IMR-90 (cell line): ENCODE measurements around the gene EPC1. TPM values are rescaled to one million over a fixed set of nuclear protein-coding genes. Genes with fewer than 3 reads are reported as not detected.

Experiments used
- ATAC-seq: fragments of 200-7000 bp; cut with Tn5 transposase; 2 replicates; pipeline ENCODE4 v1.9.1; 2020; ENCODE audit warnings: low read depth, mild to moderate bottlenecking, moderate library complexity
- BruUV-seq: library from RNA; stranded (reverse); fragments of 400-500 nt; replicated peaks from 2 replicates; lab custom pipeline; 2021; lab: Mats Ljungman, UMichigan
- CTCF ChIA-PET: fragments of 300-600 bp; formaldehyde crosslinking; extraction: SDS; loops from one replicate; lab custom pipeline; 2021; ENCODE audit warnings: antibody characterized with exemption; lab: Yijun Ruan, JAX
- POLR2A ChIA-PET: fragments of 300-600 bp; sonication (Branson Sonifier 250); formaldehyde crosslinking; loops from one replicate; lab custom pipeline; 2022; ENCODE audit warnings: antibody characterized with exemption; ENCODE audit not compliant: unreplicated experiment; lab: Charles Lee
- DNase-seq: peaks from one replicate; pipeline ENCODE4 v3.0.0; 2013
- H2AFZ ChIP-seq: replicated peaks from 2 replicates; pipeline ENCODE3; 2013; ENCODE audit warnings: low read length, mild to moderate bottlenecking; ENCODE audit not compliant: poor library complexity
- H2AK5ac ChIP-seq: 2 replicates; pipeline ENCODE4 v1.6.1; 2013; ENCODE audit warnings: low read depth, low read length, inconsistent platforms
- H2AK9ac ChIP-seq: replicated peaks from 2 replicates; pipeline ENCODE3; 2013; ENCODE audit warnings: mild to moderate bottlenecking, low read depth, low read length, moderate library complexity; ENCODE audit not compliant: poor library complexity
- H2BK120ac ChIP-seq: 2 replicates; pipeline ENCODE4 v1.6.1; 2013; ENCODE audit warnings: low read depth, low read length, inconsistent platforms
- H2BK15ac ChIP-seq: 3 replicates; pipeline ENCODE4 v1.6.1; 2013; ENCODE audit warnings: low read depth, low read length, inconsistent platforms
- H2BK20ac ChIP-seq: 2 replicates; pipeline ENCODE4 v1.6.1; 2013; ENCODE audit warnings: low read depth, mild to moderate bottlenecking, inconsistent platforms, low read length, moderate library complexity
- H2BK5ac ChIP-seq: 2 replicates; pipeline ENCODE4 v1.6.1; 2013; ENCODE audit warnings: mild to moderate bottlenecking, low read depth, low read length, inconsistent platforms; ENCODE audit not compliant: poor library complexity, severe bottlenecking
- H3K14ac ChIP-seq: replicated peaks from 2 replicates; pipeline ENCODE4 v1.6.1; 2013; ENCODE audit warnings: low read depth, low read length, inconsistent platforms
- H3K18ac ChIP-seq: 2 replicates; pipeline ENCODE4 v1.6.1; 2013; ENCODE audit warnings: low read depth, low read length, control low read depth
- H3K23ac ChIP-seq: 2 replicates; pipeline ENCODE4 v1.6.1; 2013; ENCODE audit warnings: low read depth, low read length, inconsistent platforms
- H3K27ac ChIP-seq: 2 replicates; pipeline ENCODE4 v1.5.1; 2013; ENCODE audit warnings: mild to moderate bottlenecking, control low read depth, low read length; ENCODE audit not compliant: insufficient read depth
- H3K27me3 ChIP-seq: 2 replicates; pipeline ENCODE4 v1.6.1; 2013; ENCODE audit warnings: low read length; ENCODE audit not compliant: control insufficient read depth, insufficient read depth
- H3K36me3 ChIP-seq: 2 replicates; pipeline ENCODE4 v1.6.1; 2013; ENCODE audit warnings: low read length, mixed read lengths; ENCODE audit not compliant: control insufficient read depth, insufficient read depth
- H3K4ac ChIP-seq: 2 replicates; pipeline ENCODE4 v1.6.1; 2013; ENCODE audit warnings: low read depth, low read length, inconsistent platforms
- H3K4me1 ChIP-seq: 2 replicates; pipeline ENCODE4 v1.6.1; 2013; ENCODE audit warnings: low read length, mixed read lengths; ENCODE audit not compliant: control insufficient read depth, insufficient read depth
- H3K4me2 ChIP-seq: 2 replicates; pipeline ENCODE4 v1.6.1; 2013; ENCODE audit warnings: low read depth, mild to moderate bottlenecking, control low read depth, low read length, moderate library complexity
- H3K4me3 ChIP-seq: 2 replicates; pipeline ENCODE4 v1.5.1; 2013; ENCODE audit warnings: low read depth, mild to moderate bottlenecking, control low read depth, low read length, moderate library complexity; ENCODE audit not compliant: insufficient read depth
- H3K56ac ChIP-seq: 2 replicates; pipeline ENCODE4 v1.6.1; 2013; ENCODE audit warnings: low read length, inconsistent platforms; ENCODE audit not compliant: insufficient read depth; ENCODE audit errors: extremely low read depth
- H3K79me1 ChIP-seq, 2 experiments: 2 replicates each; pipeline ENCODE4 v1.6.1; 2013; ENCODE audit warnings: low read length in 2 of 2, inconsistent platforms in 1 of 2, low read depth in 1 of 2
- H3K9ac ChIP-seq: 2 replicates; pipeline ENCODE4 v1.6.1; 2013; ENCODE audit warnings: low read depth, low read length, control low read depth
- H3K9me1 ChIP-seq: 2 replicates; pipeline ENCODE4 v1.6.1; 2013; ENCODE audit warnings: low read length, inconsistent platforms; ENCODE audit not compliant: insufficient read depth
- H3K9me3 ChIP-seq: 2 replicates; pipeline ENCODE4 v1.6.1; 2013; ENCODE audit warnings: low read length; ENCODE audit not compliant: control insufficient read depth, insufficient read depth
- H4K20me1 ChIP-seq: 2 replicates; pipeline ENCODE4 v1.6.1; 2013; ENCODE audit warnings: low read length, inconsistent platforms; ENCODE audit not compliant: insufficient read depth
- H4K5ac ChIP-seq: 2 replicates; pipeline ENCODE4 v1.6.1; 2013; ENCODE audit warnings: mild to moderate bottlenecking, low read depth, low read length, control low read depth
- H4K8ac ChIP-seq, 2 experiments: 2 replicates each; pipeline ENCODE4 v1.6.1; 2013; ENCODE audit warnings: low read depth in 2 of 2, low read length in 2 of 2, control low read depth in 1 of 2, inconsistent platforms in 1 of 2
- H4K91ac ChIP-seq: 2 replicates; pipeline ENCODE4 v1.6.1; 2013; ENCODE audit warnings: low read depth, low read length, inconsistent platforms; ENCODE audit not compliant: insufficient read depth
- BHLHE40 ChIP-seq: fragments of 150-350 bp; IDR thresholded peaks from 2 replicates; pipeline ENCODE4 v1.6.1; 2016; ENCODE audit warnings: mild to moderate bottlenecking, low read depth, low read length
- CEBPB ChIP-seq: IDR thresholded peaks from 2 replicates; pipeline ENCODE4 v1.6.1; 2012; ENCODE audit warnings: low read depth, low read length, improper control_type of control experiment
- FOS ChIP-seq: fragments of 150-350 bp; IDR thresholded peaks from 2 replicates; pipeline ENCODE4 v1.6.1; 2016; ENCODE audit warnings: low read depth, low read length
- MAFK ChIP-seq: IDR thresholded peaks from 2 replicates; pipeline ENCODE4 v1.6.1; 2012; ENCODE audit warnings: low read depth, low read length, improper control_type of control experiment
- MAZ ChIP-seq: IDR thresholded peaks from 2 replicates; pipeline ENCODE4 v1.6.1; 2012; ENCODE audit warnings: low read depth, mild to moderate bottlenecking, low read length, improper control_type of control experiment, moderate library complexity, borderline replicate concordance
- NFE2L2 ChIP-seq: fragments of 150-350 bp; IDR thresholded peaks from 2 replicates; pipeline ENCODE4 v1.6.1; 2016; ENCODE audit warnings: low read depth, mild to moderate bottlenecking, low read length
- RAD21 ChIP-seq: IDR thresholded peaks from 2 replicates; pipeline ENCODE4 v1.6.1; 2012; ENCODE audit warnings: low read length, improper control_type of control experiment
- SMC3 ChIP-seq: fragments of 150-350 bp; IDR thresholded peaks from 2 replicates; pipeline ENCODE4 v1.6.1; 2016; ENCODE audit warnings: low read depth, mild to moderate bottlenecking, antibody characterized with exemption, low read length, moderate library complexity
- WGBS, 2 experiments: methylation state at CpG; one replicate each; pipeline versions ENCODE4 v1.1.5 to v1.1.7; 2013; ENCODE audit warnings: missing lambda C conversion rate in 2 of 2; ENCODE audit not compliant: insufficient read length in 1 of 2; ENCODE audit errors: extremely low coverage in 2 of 2; 5-methylcytosine and 5-hydroxymethylcytosine counted together
- dilution Hi-C: fragments of 300-500 bp; cut with HindIII; formaldehyde crosslinking; loops from one replicate; pipeline ENCODE4 v1.14.3; 2018; ENCODE audit warnings: low sequenced_read_pairs; ENCODE audit not compliant: unreplicated experiment
- in situ Hi-C: fragments of 300-500 bp; cut with MboI; formaldehyde crosslinking; loops from 3 replicates; pipeline ENCODE4 v1.14.3; 2019; ENCODE audit warnings: low sequenced_read_pairs, inconsistent platforms, mixed read lengths
- intact Hi-C: fragments of 100-400 bp; cut with micrococcal nuclease; formaldehyde crosslinking; loops from 2 replicates; pipeline ENCODE4 v1.10.0; 2022
- polyA plus RNA-seq, 3 experiments: library from polyadenylated mRNA; depleted of rRNA; stranded (reverse); fragments of >200 nt; gene quantifications; 2 replicates each; pipeline ENCODE4 v1.2.3, GENCODE V29; 2012; ENCODE audit warnings: low replicate concordance in 1 of 3
- total RNA-seq: library from RNA; depleted of rRNA; stranded (reverse); fragments of >200 nt; gene quantifications from 2 replicates; pipeline ENCODE4 v1.2.3, GENCODE V29; 2012
- TF ChIP-seq, protein P1 (sequence below): fragments of 150-350 bp; IDR thresholded peaks from 2 replicates; pipeline ENCODE4 v1.6.1; 2017; ENCODE audit warnings: mild to moderate bottlenecking, antibody characterized with exemption, low read length, low read depth
- TF ChIP-seq, protein P2 (sequence below): conservative IDR thresholded peaks from 2 replicates; pipeline ENCODE4 v1.5.1; 2012; ENCODE audit warnings: mild to moderate bottlenecking, low read depth, low read length, improper control_type of control experiment
- TF ChIP-seq, protein P3 (sequence below): fragments of 150-350 bp; IDR thresholded peaks from 2 replicates; pipeline ENCODE4 v1.6.1; 2016; ENCODE audit warnings: low read depth, mild to moderate bottlenecking, low read length, moderate library complexity, borderline replicate concordance

EPC1 gene
- total and polyA plus RNA-seq, 2 of the 4 experiments (the other 2 are of a cell fraction) = 21.9 to 23.5 TPM

DNA sequence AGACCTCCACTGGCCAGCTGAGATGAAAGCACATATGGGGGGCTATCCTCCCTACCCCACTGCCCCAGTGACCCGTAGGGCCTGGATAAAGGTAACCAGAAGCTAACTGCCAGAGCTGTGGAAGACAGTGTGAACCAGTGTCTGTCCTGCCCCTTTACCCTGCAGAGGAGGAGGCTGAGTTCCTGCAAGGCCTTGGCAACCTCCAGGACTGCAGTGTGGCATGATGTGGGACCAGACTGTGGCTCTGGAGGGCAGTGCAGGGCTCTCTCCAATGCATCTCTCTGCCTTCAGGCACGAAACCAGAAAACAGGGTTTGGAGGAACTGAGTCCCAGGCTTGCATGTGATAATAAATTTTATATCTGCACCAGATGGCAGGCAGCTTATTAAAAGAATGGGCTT is 93.1 kb downstream of the EPC1 start:
- no TSS peak for BruUV-seq
- Histone ChIP-seq H3K56ac (no peak overlapping the region), H3K27me3 (no peaks in the 10 kb centered on the region), H2BK5ac (no peak overlapping the region), H3K4ac (no peak overlapping the region), H3K9me1 (no peaks in the 10 kb centered on the region), H3K4me3 (no peak overlapping the region), H3K79me1 (no peaks in the 10 kb centered on the region), H3K4me1 (no peaks in the 10 kb centered on the region), H2BK20ac (no peak overlapping the region), H4K5ac (no peak overlapping the region), H2BK120ac (no peak overlapping the region), H3K9me3 (no peaks in the 10 kb centered on the region), H4K8ac (no peak overlapping the region), H2AFZ (no peak overlapping the region), H2AK9ac (peak overlapping the region; percentile 78), H4K20me1 (no peaks in the 10 kb centered on the region), H4K91ac (no peak overlapping the region), H3K9ac (no peak overlapping the region), H3K23ac (no peak overlapping the region; the same call in 1 of the 2 replicates), H2BK15ac (no peak overlapping the region), H3K14ac (no peak overlapping the region), H3K18ac (no peak overlapping the region), H3K36me3 (no peaks in the 10 kb centered on the region), H2AK5ac (no peak overlapping the region), H3K4me2 (no peak overlapping the region), H3K27ac (no peak overlapping the region)
- in situ Hi-C loops (no loop called here), dilution Hi-C loops (no loop called here), intact Hi-C loops (no loop called here)
- ATAC-seq = no peak
- TF ChIP-seq MAZ (no peak), CEBPB (no peak), BHLHE40 (no peak), NFE2L2 (no peak), SMC3 (no peak), FOS (no peak), RAD21 (no peak), MAFK (no peak)
- TF ChIP-seq, protein P1, sequence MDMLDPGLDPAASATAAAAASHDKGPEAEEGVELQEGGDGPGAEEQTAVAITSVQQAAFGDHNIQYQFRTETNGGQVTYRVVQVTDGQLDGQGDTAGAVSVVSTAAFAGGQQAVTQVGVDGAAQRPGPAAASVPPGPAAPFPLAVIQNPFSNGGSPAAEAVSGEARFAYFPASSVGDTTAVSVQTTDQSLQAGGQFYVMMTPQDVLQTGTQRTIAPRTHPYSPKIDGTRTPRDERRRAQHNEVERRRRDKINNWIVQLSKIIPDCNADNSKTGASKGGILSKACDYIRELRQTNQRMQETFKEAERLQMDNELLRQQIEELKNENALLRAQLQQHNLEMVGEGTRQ = no peak
- TF ChIP-seq, protein P2, sequence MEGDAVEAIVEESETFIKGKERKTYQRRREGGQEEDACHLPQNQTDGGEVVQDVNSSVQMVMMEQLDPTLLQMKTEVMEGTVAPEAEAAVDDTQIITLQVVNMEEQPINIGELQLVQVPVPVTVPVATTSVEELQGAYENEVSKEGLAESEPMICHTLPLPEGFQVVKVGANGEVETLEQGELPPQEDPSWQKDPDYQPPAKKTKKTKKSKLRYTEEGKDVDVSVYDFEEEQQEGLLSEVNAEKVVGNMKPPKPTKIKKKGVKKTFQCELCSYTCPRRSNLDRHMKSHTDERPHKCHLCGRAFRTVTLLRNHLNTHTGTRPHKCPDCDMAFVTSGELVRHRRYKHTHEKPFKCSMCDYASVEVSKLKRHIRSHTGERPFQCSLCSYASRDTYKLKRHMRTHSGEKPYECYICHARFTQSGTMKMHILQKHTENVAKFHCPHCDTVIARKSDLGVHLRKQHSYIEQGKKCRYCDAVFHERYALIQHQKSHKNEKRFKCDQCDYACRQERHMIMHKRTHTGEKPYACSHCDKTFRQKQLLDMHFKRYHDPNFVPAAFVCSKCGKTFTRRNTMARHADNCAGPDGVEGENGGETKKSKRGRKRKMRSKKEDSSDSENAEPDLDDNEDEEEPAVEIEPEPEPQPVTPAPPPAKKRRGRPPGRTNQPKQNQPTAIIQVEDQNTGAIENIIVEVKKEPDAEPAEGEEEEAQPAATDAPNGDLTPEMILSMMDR = no peak
- TF ChIP-seq, protein P3, sequence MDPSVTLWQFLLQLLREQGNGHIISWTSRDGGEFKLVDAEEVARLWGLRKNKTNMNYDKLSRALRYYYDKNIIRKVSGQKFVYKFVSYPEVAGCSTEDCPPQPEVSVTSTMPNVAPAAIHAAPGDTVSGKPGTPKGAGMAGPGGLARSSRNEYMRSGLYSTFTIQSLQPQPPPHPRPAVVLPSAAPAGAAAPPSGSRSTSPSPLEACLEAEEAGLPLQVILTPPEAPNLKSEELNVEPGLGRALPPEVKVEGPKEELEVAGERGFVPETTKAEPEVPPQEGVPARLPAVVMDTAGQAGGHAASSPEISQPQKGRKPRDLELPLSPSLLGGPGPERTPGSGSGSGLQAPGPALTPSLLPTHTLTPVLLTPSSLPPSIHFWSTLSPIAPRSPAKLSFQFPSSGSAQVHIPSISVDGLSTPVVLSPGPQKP = no peak
- ChIA-PET POLR2A (no interaction called here), CTCF (no interaction called here)
- DNase-seq = no peak
- no CpG with 5 or more reads among the region's 2 CpGs for WGBS, 2 experiments
